NCI-H226 (cell line): Measurements from ENCODE around the gene CBLB.

Source experiments
- DNase-seq: peaks from one replicate; pipeline ENCODE4 v3.0.0-alpha.2; 2015

Gene CBLB

DNA sequence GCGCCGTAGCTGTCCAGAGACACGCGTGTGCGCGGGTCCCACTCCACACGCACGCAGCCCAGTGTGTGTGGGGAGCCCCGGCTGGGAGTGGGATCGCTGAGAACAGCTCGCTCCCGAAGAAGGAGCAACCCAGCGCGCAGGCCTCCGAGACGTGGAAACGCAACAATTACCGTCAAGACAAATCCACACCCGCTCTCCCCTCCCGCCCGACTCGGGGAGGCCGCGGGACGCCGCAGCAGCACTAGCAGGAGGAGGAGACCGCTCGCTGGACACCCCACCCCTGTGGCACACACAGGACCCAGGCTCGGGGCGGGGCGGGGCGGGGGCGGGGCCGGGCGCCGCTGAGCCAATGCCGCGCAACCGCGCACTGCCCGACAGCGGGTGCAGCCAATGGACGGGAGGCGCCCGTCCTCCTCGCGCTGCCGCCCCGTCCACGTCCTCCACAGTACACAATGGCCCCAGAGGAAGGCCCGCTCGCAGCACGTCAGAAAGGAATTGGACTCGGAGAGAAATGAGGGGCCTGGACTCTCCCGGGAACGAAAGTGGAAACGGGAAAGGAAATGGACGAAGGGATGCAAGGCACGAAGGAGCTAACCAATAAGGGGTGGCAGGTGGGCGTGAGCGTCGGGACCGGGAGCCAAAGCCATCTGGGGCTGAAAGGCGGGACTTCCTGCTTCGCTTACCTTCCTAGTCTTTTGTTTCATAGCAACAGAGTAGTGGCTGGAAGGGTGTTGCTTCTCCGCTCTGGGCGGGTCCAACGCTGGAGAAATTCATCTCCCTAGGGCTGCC is at the start of gene CBLB:
Gene CBLB, minus strand, starts transcription at position 271 of the 789 bp plus-strand sequence. CDS start 1,435 bp downstream, outside the sequence.
- peak; percentile 93 for DNase-seq

GRCh38 chr3:105916767-105917166 is 48.0 kb upstream of the CBLB start:
- DNase-seq = no peak

DNA sequence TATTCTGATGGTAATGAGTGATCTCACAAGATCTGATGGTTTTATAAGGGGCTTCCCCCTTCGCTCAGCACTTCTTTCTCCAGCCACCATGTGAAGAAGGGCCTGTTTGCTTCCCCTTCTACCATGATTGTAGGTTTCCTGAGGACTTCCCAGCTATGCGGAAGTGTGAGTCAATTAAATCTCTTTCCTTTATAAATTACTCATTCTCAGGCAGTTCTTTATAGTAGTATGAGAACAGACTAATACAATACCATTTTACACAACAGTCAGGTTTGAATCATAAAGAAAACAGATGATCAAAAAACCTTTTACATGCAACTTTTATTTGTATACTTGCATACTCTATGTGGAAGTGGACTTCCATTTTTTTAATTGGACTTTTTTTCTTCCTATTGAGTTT is 46.7 kb upstream of the CBLB start:
- DNase-seq = no peak

- no peak for DNase-seq
Measured at GRCh38 chr3:105913616-105914015, 44.8 kb upstream of the CBLB start.

DNA sequence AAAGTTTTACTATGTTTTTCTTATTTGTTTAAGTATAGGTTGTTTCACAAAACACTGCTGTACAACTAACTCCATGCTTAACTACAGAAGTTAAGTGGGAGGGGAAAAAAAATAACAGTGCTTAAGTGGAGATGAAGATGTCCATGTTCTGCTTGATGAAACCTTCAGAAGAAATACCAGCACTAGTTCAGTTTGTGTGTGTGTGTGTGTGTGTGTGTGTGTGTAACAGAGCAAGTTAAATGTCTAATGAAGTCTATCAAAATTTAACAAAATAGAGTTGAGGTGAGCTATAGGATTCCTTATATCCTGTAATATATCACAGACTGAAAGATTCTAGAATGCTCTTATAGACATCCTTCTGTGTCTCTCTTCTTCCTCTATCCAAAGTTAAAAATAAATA is 44.1 kb upstream of the CBLB start:
- DNase-seq = no peak

GRCh38 chr3:105911496-105911895 is 42.7 kb upstream of the CBLB start:
- no peak for DNase-seq

- no peak for DNase-seq
Measured at GRCh38 chr3:105907777-105908176, 39.0 kb upstream of the CBLB start.

DNA sequence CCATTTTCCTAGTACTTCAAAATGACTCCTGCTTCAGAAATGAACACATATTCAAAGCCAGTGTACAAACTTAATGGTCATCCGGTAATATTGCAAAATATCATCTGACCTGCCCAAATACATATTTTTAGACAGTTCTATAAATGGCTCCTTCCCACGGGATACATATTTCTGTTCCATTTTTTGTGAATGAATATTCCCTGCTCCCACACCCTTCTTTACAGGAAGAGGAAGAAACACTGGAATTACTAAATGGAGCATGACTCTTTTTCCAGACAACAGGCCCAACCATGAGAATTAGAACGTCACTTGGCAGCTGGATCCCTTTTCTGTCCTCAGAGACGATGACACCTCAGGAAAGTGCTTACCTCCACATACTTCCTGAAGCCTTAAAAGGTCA is 38.0 kb upstream of the CBLB start:
- peak; percentile 77 for DNase-seq

GRCh38 chr3:105906345-105906744 is 37.5 kb upstream of the CBLB start:
- no peak for DNase-seq

DNA sequence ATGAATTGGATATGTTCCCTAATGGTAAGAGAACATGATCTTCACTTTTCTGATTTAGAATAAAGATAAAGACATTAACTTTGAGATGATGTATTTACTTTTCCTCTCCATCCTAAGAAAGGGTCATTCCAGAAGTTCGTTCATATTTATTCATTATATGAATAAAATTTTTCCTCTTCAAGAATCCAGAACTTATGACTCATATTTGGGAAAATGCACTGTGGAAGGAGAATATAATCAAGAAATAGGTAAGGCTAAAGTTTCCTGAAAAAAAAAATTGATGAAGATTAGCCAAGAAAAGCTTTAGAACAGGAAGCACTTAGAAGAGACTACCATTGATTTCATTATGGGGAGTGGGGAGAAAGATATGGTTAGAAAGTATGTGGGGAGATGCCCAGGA is 36.5 kb upstream of the CBLB start:
- DNase-seq = no peak

- DNase-seq = no peak
Measured at GRCh38 chr3:105904678-105905284, 36.0 kb upstream of the CBLB start.

GRCh38 chr3:105904251-105904650 is 35.4 kb upstream of the CBLB start:
- DNase-seq = no peak

- peak; percentile 68 for DNase-seq
Measured at GRCh38 chr3:105899516-105899915, 30.7 kb upstream of the CBLB start.

GRCh38 chr3:105891101-105891500 is 22.3 kb upstream of the CBLB start:
- DNase-seq = no peak

DNA sequence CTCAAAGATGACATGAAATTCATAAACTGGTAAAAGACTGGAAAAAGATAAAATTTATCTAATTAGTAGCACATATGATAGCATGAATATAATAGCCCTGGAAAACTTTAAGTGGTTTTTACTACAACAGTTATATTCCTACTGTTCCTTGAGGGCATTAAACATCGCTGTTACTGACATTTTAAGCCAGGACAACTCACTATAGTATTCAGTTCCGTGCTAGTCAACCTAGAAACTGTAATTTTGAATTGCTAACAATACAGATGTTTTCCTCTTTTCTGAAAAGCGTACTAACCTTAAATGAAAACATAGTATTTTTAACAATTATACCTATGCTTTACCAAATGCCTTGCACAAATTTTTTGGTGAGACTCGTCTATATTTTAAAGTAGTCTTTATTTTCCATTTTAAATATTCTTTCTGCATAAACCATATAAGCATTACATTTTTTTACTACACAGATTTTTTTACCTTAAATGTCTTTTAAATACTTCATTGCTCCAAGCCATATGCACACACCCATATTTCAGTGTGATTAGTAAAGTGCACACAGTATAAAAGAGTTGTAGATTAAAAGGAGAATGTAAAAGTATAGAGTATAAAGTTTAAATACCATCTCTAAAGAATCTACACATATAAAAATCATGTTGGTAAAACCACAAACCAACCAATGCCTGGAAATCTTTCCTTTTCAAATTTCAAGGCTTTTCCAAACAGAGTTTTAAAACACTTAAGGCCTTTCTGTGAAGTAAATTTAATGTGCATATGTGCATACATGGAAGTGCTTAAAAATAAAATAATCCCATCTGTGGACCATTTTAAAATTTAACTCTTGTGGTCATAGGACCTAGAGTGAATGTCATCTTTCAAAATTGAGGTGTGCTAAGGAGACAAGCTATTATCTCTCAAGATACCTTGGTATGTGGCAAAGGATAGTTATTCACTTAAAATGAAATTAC is 20.1 kb upstream of the CBLB start:
- DNase-seq = no peak

GRCh38 chr3:105885256-105885655 is 16.4 kb upstream of the CBLB start:
- no peak for DNase-seq

GRCh38 chr3:105883798-105884377 is 15.1 kb upstream of the CBLB start:
- peak; percentile 74 for DNase-seq

- DNase-seq = no peak
Measured at GRCh38 chr3:105880681-105881290, 12.0 kb upstream of the CBLB start.

GRCh38 chr3:105878061-105878460 is 9.2 kb upstream of the CBLB start:
- peak; percentile 39 for DNase-seq

- no peak for DNase-seq
Measured at GRCh38 chr3:105877336-105877910, 8.6 kb upstream of the CBLB start.

GRCh38 chr3:105876780-105877327 is 8.0 kb upstream of the CBLB start:
- DNase-seq = no peak
